ENCODE data around the gene SFT2D3. TPM values are rescaled to one million over a fixed set of nuclear protein-coding genes. Genes with fewer than 3 reads are reported as not detected.

Gene SFT2D3
- total RNA-seq, 1 experiment from 2014 or later, result 4.7 TPM

GRCh38 chr2:127680706-127681287, 20.5 kb upstream of the SFT2D3 start:
- Histone ChIP-seq H3K4ac (ENCODE audit: low read depth, low read length) (no peak overlapping the region), H2AFZ (ENCODE audit: low read length) (no peak overlapping the region), H2BK15ac (ENCODE audit: low read depth, low read length) (no peak overlapping the region), H3K23me2 (ENCODE audit: insufficient read length, low read depth, low read length, poor library complexity, severe bottlenecking) (peaks cover 3% of the 10 kb centered on the region), H4K5ac (ENCODE audit: insufficient read length, low read depth, low read length) (no peak overlapping the region), H3K4me2 (ENCODE audit: insufficient read depth, insufficient read length, low read length) (no peak overlapping the region), H3T11ph (ENCODE audit: low read length) (no peak overlapping the region), H3K18ac (ENCODE audit: insufficient read length, low read depth, low read length) (no peak overlapping the region), H3K9ac (ENCODE audit: extremely low read depth, insufficient read length, low read length) (no peak overlapping the region), H3K56ac (ENCODE audit: insufficient read length, low read depth, low read length) (no peak overlapping the region), H3K27ac (ENCODE audit: insufficient read length, low read depth, low read length) (no peak overlapping the region), H2BK5ac (ENCODE audit: insufficient read length, low read length) (no peak overlapping the region), H3K14ac (ENCODE audit: insufficient read depth, low read length) (no peak overlapping the region), H3K79me1 (ENCODE audit: insufficient read depth, low read depth, low read length, poor library complexity, severe bottlenecking) (no peaks in the 10 kb centered on the region), H3K79me2 (ENCODE audit: insufficient read depth, low read length) (no peaks in the 10 kb centered on the region), H3K23ac (ENCODE audit: insufficient read length, low read depth, low read length) (no peak overlapping the region), H2AK5ac (ENCODE audit: insufficient read length, low read length) (no peak overlapping the region), H2BK20ac (ENCODE audit: low read depth, low read length, poor library complexity, severe bottlenecking) (no peak overlapping the region), H3K27me3 (ENCODE audit: insufficient read depth, low read length) (peaks cover 8% of the 10 kb centered on the region; the same call in 1 of the 2 replicates), H3K9me3 (ENCODE audit: control insufficient read depth, low read depth, low read length) (no peaks in the 10 kb centered on the region), H2BK120ac (ENCODE audit: low read depth, low read length, poor library complexity, severe bottlenecking) (no peak overlapping the region), H4K8ac (replicated peaks; ENCODE audit: insufficient read length, low read depth, low read length) (no peak overlapping the region), H4K91ac (ENCODE audit: insufficient read length, low read depth, low read length) (no peak overlapping the region), H2BK12ac (ENCODE audit: insufficient read length, low read depth, low read length) (no peak overlapping the region), H3K4me1 (ENCODE audit: insufficient read depth, low read length) (no peaks in the 10 kb centered on the region; the same call in 1 of the 2 replicates), H4K20me1 (ENCODE audit: control insufficient read depth, insufficient read depth, insufficient read length) (no peaks in the 10 kb centered on the region)
- peak; percentile 25 for DNase-seq
- H3K27ac Mint-ChIP-seq, result no peak overlapping the region
- TF ChIP-seq, protein P1, sequence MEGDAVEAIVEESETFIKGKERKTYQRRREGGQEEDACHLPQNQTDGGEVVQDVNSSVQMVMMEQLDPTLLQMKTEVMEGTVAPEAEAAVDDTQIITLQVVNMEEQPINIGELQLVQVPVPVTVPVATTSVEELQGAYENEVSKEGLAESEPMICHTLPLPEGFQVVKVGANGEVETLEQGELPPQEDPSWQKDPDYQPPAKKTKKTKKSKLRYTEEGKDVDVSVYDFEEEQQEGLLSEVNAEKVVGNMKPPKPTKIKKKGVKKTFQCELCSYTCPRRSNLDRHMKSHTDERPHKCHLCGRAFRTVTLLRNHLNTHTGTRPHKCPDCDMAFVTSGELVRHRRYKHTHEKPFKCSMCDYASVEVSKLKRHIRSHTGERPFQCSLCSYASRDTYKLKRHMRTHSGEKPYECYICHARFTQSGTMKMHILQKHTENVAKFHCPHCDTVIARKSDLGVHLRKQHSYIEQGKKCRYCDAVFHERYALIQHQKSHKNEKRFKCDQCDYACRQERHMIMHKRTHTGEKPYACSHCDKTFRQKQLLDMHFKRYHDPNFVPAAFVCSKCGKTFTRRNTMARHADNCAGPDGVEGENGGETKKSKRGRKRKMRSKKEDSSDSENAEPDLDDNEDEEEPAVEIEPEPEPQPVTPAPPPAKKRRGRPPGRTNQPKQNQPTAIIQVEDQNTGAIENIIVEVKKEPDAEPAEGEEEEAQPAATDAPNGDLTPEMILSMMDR (conservative IDR thresholded peaks at IDR 0.05), result no peak
- 0 out of 5 replicates have a peak overlapping the region, but pooled peaks of 1 of the 2 experiments have one; percentile 39 for H3K4me3 Mint-ChIP-seq
- WGBS (ENCODE audit: extremely low coverage, insufficient read length, low lambda C conversion rate), result no CpG with 5 or more reads among the region's 19 CpGs
- peaks cover 46% of the 10 kb centered on the region for H3K27me3 Mint-ChIP-seq (ENCODE audit: low read depth)
- H3K36me3 Mint-ChIP-seq (ENCODE audit: insufficient read depth in 1 of 3, low read depth in 3 of 3), result no peaks in the 10 kb centered on the region; a peak in 1 of 7 replicates
- H3K9me3 Mint-ChIP-seq, result no peaks in the 10 kb centered on the region
- H3K4me1 Mint-ChIP-seq, result peaks cover 10 to 17% of the 10 kb centered on the region in 2 experiments

All from H9 (cell line).